ENCODE data around the gene SMYD5. TPM values are rescaled to one million over a fixed set of nuclear protein-coding genes. Genes with fewer than 3 reads are reported as not detected.

Gene SMYD5
- total RNA-seq, 4 donors from 2014 or later = 5.6 to 22.1 (median 17.6) TPM

- H3K4me1 ChIP-seq = peaks cover 4 to 25% (median 7%) of the 10 kb centered on the region in 3 donors
- TF ChIP-seq CTCF (IDR thresholded peaks at IDR 0.05) (no peak), POLR2A (IDR thresholded peaks at IDR 0.05) (no peak)
- intact Hi-C loops (cut with DNase I) = no loop called here
- no peaks in the 10 kb centered on the region for H3K36me3 ChIP-seq
- peaks cover 0 to 52% (median 0%) of the 10 kb centered on the region in 4 donors for H3K27me3 ChIP-seq
- no peaks in the 10 kb centered on the region for H3K9me3 ChIP-seq
- H3K4me3 ChIP-seq = no peak overlapping the region
- DNase-seq = no peak
- WGBS, 2 donors = 89 to 93% methylated on average over 6 to 9 of the region's 28 CpGs
- H3K27ac ChIP-seq = no peak overlapping the region
Observed at GRCh38 chr2:73265298-73266060, 51.4 kb downstream of the SMYD5 start.

GRCh38 chr2:73266061-73266901 lies 52.2 kb downstream of the SMYD5 start:
- Histone ChIP-seq H3K4me1 (peaks cover 4 to 25% (median 7%) of the 10 kb centered on the region in 3 donors), H3K4me3 (no peak overlapping the region), H3K9me3 (no peaks in the 10 kb centered on the region), H3K27ac (no peak overlapping the region), H3K36me3 (no peaks in the 10 kb centered on the region), H3K27me3 (peaks cover 0 to 60% (median 0%) of the 10 kb centered on the region in 4 donors)
- 85 to 87% methylated on average over 4 to 16 of the region's 26 CpGs for WGBS, 2 donors
- no peak for TF ChIP-seq CTCF (IDR thresholded peaks at IDR 0.05)
- no peak for TF ChIP-seq POLR2A (IDR thresholded peaks at IDR 0.05)
- intact Hi-C loops (cut with DNase I) = no loop called here
- DNase-seq = no peak

GRCh38 chr2:73267008-73267407 lies 53.0 kb downstream of the SMYD5 start:
- intact Hi-C loops (cut with DNase I) = no loop called here
- TF ChIP-seq CTCF (IDR thresholded peaks at IDR 0.05) (no peak), POLR2A (IDR thresholded peaks at IDR 0.05) (no peak)

GRCh38 chr2:73268366-73268829 lies 54.4 kb downstream of the SMYD5 start:
- TF ChIP-seq CTCF (IDR thresholded peaks at IDR 0.05) = no peak
- no peak for TF ChIP-seq POLR2A (IDR thresholded peaks at IDR 0.05)
- intact Hi-C loops (cut with DNase I) = no loop called here
- peaks cover 4 to 25% (median 7%) of the 10 kb centered on the region in 3 donors for H3K4me1 ChIP-seq
- DNase-seq = no peak
- peak overlapping the region; percentile 18 to 63 (median 46) for H3K4me3 ChIP-seq
- no peak overlapping the region for H3K27ac ChIP-seq
- 62 to 64% methylated on average over 11 to 14 of the region's 14 CpGs for WGBS, 2 donors
- H3K36me3 ChIP-seq = no peaks in the 10 kb centered on the region
- H3K9me3 ChIP-seq = no peaks in the 10 kb centered on the region
- H3K27me3 ChIP-seq = peaks cover 0 to 61% (median 0%) of the 10 kb centered on the region in 4 donors

More at GRCh38 chr2:73267008-73267407, 53.0 kb downstream of the SMYD5 start:
- Histone ChIP-seq H3K27ac (no peak overlapping the region), H3K27me3 (peaks cover 0 to 61% (median 0%) of the 10 kb centered on the region in 4 donors), H3K36me3 (no peaks in the 10 kb centered on the region), H3K4me1 (peaks cover 4 to 25% (median 7%) of the 10 kb centered on the region in 3 donors), H3K9me3 (no peaks in the 10 kb centered on the region), H3K4me3 (no peak overlapping the region)
- no peak for DNase-seq
- 87 to 96% methylated on average over 4 of the region's 4 CpGs for WGBS, 2 donors
